ENCODE data around the gene GRK1.

The GRK1 gene

GRCh38 chr13:113774177-113775107 is 107.4 kb downstream of the GRK1 start:
- DNase-seq (ENCODE audit: low read depth in 4 of 4, low spot score in 1 of 4): no peak

- DNase-seq (ENCODE audit: low read depth in 4 of 4, low spot score in 1 of 4): no peak
Observed at GRCh38 chr13:113775451-113776145, 108.6 kb downstream of the GRK1 start.

GRCh38 chr13:113776231-113777125 is 109.5 kb downstream of the GRK1 start:
- no peak for DNase-seq (ENCODE audit: low read depth in 4 of 4, low spot score in 1 of 4)

- no peak for DNase-seq (ENCODE audit: low read depth in 4 of 4, low spot score in 1 of 4)
Observed at GRCh38 chr13:113777311-113778260, 110.6 kb downstream of the GRK1 start.

- DNase-seq (ENCODE audit: low read depth in 4 of 4, low spot score in 1 of 4): no peak
Observed at GRCh38 chr13:113781571-113781970, 114.6 kb downstream of the GRK1 start.

- no peak for DNase-seq (ENCODE audit: low read depth in 4 of 4, low spot score in 1 of 4)
Observed at GRCh38 chr13:113782472-113782871, 115.5 kb downstream of the GRK1 start.

- DNase-seq (ENCODE audit: low read depth in 4 of 4, low spot score in 1 of 4): no peak
Observed at GRCh38 chr13:113783200-113783881, 116.3 kb downstream of the GRK1 start.

- no peak for DNase-seq (ENCODE audit: low read depth in 4 of 4, low spot score in 1 of 4)
Observed at GRCh38 chr13:113783966-113784644, 117.1 kb downstream of the GRK1 start.

GRCh38 chr13:113784645-113785024 is 117.6 kb downstream of the GRK1 start:
- no peak for DNase-seq (ENCODE audit: low read depth in 4 of 4, low spot score in 1 of 4)

GRCh38 chr13:113785051-113786010 is 118.3 kb downstream of the GRK1 start:
- no peak for DNase-seq (ENCODE audit: low read depth in 4 of 4, low spot score in 1 of 4)

- DNase-seq (ENCODE audit: low read depth in 4 of 4, low spot score in 1 of 4): no peak
Observed at GRCh38 chr13:113786262-113786841, 119.3 kb downstream of the GRK1 start.

Data from stimulated activated CD4-positive, alpha-beta T cell treated with anti-CD3 and anti-CD28 coated beads, Interleukin-1b, Interleukin-23, amount 100 ng/mL, for 24 hours (primary cell).